Lower leg skin (tissue), 4 donors: ENCODE results near the gene CASS4. TPM values are rescaled to one million over a fixed set of nuclear protein-coding genes. Genes with fewer than 3 reads are reported as not detected.

Source experiments
- DNase-seq, 2 donors: peaks; one replicate each; pipeline ENCODE4 v3.0.0-alpha.2; 2019; ENCODE audit warnings: low spot score in 2 of 2
- H3K4me3 ChIP-seq: fragments of 200-600 bp; sonication (generic); 2 replicates; pipeline ENCODE4 v1.5.1; 2017; ENCODE audit warnings: mild to moderate bottlenecking, low read depth; ENCODE audit not compliant: poor library complexity, severe bottlenecking
- CTCF ChIP-seq, 3 donors: fragments of 450-650 bp; IDR thresholded peaks; one replicate each; pipeline ENCODE4 v1.5.1; 2016; ENCODE audit warnings: antibody characterized with exemption in 3 of 3, mild to moderate bottlenecking in 3 of 3, moderate library complexity in 2 of 3
- POLR2A ChIP-seq, 2 donors: fragments of 450-650 bp; IDR thresholded peaks; one replicate each; pipeline ENCODE4 v1.6.1; 2016 to 2017; ENCODE audit warnings: antibody characterized with exemption in 2 of 2, mild to moderate bottlenecking in 1 of 2, moderate library complexity in 1 of 2
- WGBS, 2 donors: methylation state at CpG; one replicate each; pipeline ENCODE4 v1.1.5; 2018; 5-methylcytosine and 5-hydroxymethylcytosine counted together
- intact Hi-C: fragments of 100-400 bp; cut with DNase I; formaldehyde crosslinking; loops from one replicate; pipeline ENCODE4 v1.15.0; 2023; ENCODE audit warnings: low total_unique reads
- total RNA-seq, 4 donors: library from RNA; depleted of rRNA; stranded (reverse); fragments of >200 nt; gene quantifications; one replicate each; pipeline ENCODE4 v1.1.0, GENCODE V29; 2016

CASS4 gene
- total RNA-seq, 4 donors from 2014 or later, result 0.61 to 2.9 (median 1.4) TPM

- H3K4me3 ChIP-seq, result no peak overlapping the region
- DNase-seq, result peak in 1 of 2 donors; percentile 59
- intact Hi-C loops, result no loop called here
- no peak for TF ChIP-seq CTCF (IDR thresholded peaks at IDR 0.05)
- TF ChIP-seq POLR2A (IDR thresholded peaks at IDR 0.05), result no peak
- WGBS, 2 donors, result 69 to 87% methylated on average over 4 of the region's 4 CpGs
These were observed 18.4 kb downstream of the CASS4 start for GRCh38 chr20:56430461-56430860.

GRCh38 chr20:56430957-56431356, 18.9 kb downstream of the CASS4 start:
- 83 to 85% methylated on average over 1 of the region's 1 CpG for WGBS, 2 donors
- no peak for DNase-seq
- intact Hi-C loops, result no loop called here
- no peak overlapping the region for H3K4me3 ChIP-seq
- TF ChIP-seq POLR2A (IDR thresholded peaks at IDR 0.05) (no peak), CTCF (IDR thresholded peaks at IDR 0.05) (no peak)

- TF ChIP-seq POLR2A (IDR thresholded peaks at IDR 0.05), result no peak
- no peak for TF ChIP-seq CTCF (IDR thresholded peaks at IDR 0.05)
- 85 to 87% methylated on average over 3 of the region's 3 CpGs for WGBS, 2 donors
- peak in 1 of 2 donors; percentile 6 for DNase-seq
- intact Hi-C loops, result no loop called here
- no peak overlapping the region for H3K4me3 ChIP-seq
These were observed 19.4 kb downstream of the CASS4 start for GRCh38 chr20:56431471-56431870.

- TF ChIP-seq POLR2A (IDR thresholded peaks at IDR 0.05) (no peak), CTCF (IDR thresholded peaks at IDR 0.05) (no peak)
- intact Hi-C loops, result no loop called here
- WGBS, 2 donors, result 41 to 53% methylated on average over 3 of the region's 3 CpGs
- DNase-seq, result peak in 1 of 2 donors; percentile 54
- H3K4me3 ChIP-seq, result no peak overlapping the region
These were observed 21.3 kb downstream of the CASS4 start for GRCh38 chr20:56433221-56433879.

GRCh38 chr20:56433880-56434255, 21.8 kb downstream of the CASS4 start:
- DNase-seq, result peak in 1 of 2 donors; percentile 52
- no peak overlapping the region for H3K4me3 ChIP-seq
- WGBS, 2 donors, result 10 to 30% methylated on average over 5 to 6 of the region's 6 CpGs
- TF ChIP-seq CTCF (IDR thresholded peaks at IDR 0.05) (no peak), POLR2A (IDR thresholded peaks at IDR 0.05) (no peak)
- intact Hi-C loops, result no loop called here
